IPS DF 19.7 (cell line): ENCODE data around the gene NCF4.

ENCODE experiments used
- DNase-seq: peaks from one replicate; pipeline ENCODE4 v3.0.0-alpha.2; 2013; ENCODE audit warnings: low read depth, low spot score

Gene NCF4

DNA sequence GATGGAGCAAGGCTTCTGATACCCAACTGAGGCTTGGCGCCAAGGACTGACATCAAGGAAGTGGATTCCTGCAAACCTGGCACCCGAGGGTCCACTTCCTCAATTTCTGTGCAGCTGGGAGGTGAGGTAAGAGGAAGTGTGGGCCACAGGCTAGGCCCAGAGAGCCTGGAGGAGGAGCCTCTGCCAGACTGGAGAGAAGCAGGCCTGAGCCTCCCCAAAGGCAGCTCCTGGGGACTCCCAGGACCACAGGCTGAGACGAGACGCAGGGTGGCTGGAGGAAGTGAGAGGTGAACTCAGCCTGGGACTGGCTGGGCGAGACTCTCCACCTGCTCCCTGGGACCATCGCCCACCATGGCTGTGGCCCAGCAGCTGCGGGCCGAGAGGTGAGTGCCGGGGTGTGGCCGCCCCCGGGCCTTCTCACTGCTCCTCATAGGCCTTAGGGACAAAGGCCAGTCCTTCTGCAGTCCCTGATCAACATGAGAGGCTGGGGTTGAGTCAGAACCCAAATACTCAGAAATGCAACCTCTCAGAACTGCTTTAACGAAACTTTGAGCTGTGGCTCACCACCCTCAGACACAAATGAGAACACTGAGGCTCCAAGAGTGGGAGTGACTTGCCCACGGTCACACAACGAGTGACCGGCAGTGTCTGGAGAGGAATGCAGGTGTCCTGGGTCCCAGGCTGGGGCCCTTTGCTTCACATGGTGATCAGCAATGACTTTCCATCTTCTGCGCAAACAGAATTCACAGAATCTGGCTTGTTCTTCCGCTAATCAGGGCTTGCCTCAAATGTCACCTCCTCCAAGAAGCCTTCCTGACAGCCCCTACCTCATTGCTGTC is at the start of gene NCF4:
TSS of gene NCF4 (plus strand) at position 186 of the 839 bp plus-strand sequence. CDS start at position 352, 166 bp downstream.
- no peak for DNase-seq

DNA sequence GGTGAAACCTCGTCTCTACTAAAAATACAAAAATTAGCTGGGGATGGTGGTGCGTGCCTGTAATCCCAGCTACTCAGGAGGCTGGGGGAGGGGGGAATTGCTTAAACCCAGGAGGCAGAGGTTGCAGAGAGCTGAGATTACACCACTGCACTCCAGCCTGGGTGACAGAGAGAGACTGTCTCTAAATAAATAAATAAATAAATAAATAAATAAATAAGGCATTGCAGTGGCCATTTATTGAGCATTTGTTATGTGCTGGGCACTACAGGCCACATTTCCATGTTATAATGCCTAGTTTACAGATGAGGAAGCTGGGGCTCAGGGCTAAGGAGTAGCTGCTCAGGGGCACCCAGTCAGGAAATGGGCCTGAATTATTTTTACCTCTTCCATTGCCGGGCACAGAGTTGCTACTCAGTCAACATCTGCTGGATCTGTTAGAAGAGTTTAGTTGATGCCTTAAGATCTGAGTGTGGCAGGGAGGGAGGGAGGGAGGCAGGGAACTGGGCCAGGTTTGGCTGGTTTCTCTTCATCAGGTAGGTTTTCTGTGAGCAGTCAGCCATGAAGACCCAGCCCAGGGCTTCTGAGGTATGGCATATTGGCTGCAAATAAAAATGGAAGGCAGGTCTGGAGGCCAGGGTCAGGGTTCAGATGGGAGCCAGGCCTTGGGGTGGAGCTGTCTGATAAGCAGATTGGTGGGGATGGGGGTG is 49.6 kb upstream of the NCF4 start:
- DNase-seq, result no peak

DNA sequence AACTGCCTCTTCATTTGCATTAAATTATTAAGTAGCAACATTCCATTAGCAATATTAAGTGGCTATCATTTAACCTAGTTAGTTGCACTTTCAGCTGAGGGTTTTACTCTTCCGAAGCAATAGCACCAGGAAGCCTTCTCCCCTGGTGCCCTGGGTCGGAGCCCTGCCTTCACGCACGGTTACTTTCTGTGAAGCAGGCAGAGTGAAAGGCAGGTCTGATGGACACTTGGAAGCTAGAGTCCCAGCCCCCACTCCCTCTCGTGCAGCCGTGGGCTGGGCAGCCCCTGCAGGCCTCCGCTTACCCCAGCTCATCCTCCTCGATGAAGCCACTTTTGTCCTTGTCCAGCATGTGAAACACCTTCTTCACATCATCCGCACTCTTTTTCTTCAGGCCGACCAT is 46.0 kb upstream of the NCF4 start:
- no peak for DNase-seq

DNA sequence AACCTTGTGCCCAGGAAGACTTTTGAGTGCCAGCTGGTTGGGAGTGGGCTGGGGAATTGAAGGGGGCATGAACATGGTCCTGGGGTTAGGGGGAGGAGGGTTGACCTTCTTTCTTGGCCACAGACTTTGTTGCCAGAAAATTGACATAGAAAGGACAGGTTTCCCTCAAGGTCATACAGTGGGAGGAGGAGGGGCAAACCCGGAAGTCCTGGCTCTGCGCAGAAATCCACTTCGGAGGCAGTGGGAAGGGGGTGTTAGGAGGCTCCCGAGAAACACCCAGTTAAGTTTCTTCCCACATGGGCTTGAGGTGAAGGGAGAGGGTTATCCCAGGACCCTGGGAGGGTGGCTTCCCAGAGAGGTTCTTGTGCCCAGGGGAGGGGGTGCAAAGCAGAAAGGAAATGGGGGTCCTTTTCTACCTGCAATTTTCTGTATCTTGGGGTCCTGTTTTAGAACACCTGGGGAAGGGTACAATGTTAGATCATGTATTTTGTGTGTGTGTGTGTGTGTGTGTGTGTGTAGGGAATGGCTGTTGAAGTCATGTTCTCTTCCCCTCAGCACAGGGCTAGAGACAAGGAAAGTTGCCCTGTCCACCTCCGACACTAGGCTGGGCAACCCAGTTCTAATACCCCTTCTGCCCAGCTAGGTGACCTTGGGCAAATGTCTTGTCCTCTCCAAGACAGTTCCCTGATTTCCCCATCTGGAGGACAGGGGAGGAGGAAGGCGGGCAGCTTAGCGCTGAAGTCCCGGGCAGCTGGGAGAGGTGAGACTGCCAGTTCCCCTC is 45.1 kb upstream of the NCF4 start:
- DNase-seq, result no peak

DNA sequence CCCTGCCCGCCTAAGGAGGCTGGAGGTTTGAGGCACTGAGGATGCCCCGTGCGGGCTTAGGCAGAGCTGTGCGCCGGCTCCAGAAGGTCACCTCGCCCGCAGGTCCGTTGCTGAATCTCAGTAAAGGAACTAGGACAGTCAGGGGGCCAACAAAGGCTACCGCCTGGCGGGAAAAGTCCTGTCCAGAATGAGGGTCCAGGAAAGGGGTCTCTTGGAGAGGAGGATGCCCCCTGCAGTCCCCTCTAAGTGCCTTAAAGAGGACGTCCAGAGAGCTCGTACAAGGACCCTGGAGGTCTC is 44.5 kb upstream of the NCF4 start:
- DNase-seq, result no peak

DNA sequence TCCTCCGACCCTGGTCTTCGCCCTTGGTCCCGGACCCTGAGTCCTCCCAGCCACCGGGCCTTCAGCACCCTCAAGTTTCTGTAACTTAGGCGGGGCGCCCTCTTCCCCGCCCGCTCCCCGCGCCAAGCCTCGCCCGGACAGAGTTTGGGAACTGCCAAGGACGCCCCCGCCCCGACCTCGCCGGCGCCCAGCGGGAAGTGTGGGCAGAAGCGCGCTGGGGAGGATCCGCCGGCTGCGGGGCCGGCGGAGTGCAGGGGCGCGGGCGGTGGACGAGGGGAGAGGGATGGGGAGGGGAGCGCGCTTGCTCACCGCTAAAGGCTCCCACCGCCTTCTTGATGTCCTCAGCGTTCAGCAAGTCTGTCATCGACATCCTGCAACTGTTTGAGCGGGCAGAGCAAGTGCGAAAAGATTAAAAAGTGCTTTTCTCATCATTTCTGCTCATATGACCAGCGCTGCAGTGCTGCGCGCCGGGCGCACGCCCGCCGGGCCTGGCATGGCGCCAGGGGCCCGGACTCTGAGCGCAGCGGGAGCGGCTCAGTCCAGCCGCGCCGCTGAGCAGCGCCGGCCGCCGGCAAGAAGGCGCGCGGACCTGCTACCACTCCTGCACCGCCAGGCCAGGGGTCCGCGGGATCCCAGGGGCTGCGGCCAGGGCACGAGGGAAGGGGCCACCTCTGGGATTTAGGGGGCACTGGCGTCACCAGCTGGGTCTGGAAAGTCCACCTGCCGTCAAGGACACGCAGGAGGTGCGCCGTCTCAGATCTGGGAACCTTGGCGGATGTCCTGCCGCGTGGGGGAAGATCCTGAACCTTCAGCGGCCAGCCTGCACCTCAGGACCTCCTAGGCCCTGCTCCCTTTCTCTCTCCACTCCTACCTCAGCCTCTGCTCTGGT is 43.9 kb upstream of the NCF4 start, which contains the start of gene PVALB:
TSS of gene PVALB (minus strand) at position 400 of the 889 bp plus-strand sequence. CDS start at position 370, 30 bp downstream.
- DNase-seq, result no peak

DNA sequence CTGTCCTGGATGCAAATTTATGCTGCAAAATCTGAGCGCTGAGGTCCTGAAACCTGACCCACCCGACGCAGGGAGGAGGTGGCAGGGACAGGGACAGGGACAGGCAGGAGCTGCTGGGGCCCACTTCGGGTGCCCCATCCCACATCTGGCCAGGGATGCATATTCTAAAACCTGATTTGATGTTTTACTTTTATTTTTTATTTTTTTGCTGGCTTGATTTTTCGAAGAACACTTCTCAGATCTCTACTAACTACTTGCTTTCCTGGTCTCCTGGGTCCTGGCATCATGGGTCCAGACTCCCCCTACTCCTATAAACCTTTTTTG is 43.3 kb upstream of the NCF4 start:
- no peak for DNase-seq

DNA sequence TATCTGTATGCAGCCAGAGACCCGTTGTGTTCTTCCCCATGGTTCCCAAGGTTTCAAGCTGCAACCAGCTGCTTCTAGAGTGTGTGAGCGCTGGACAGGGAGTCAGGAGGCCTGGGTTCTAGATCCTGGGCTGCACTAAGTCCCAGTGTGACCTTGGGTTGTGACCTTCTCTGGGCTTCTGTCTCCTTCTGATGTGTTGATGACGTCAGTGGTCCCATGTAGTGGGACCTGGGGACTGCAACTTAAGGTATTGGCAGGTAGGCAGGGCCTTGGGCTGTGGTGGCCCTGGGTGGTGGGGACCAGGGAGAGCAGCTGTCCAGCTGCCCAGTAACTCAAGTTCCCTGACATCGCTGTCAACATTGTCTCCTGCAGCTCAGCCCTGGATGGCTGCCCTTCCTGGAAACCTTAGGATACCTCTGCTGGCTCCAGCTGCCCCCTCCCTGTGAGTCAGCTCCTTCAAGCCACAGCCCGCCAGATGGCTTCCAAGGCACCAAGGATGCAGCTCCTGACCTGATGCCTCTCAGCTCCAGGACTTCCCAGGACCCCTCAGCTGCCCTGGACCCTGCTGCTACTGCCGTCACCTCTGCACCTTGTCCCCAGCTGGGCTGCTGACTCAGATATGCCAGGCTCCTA is 42.7 kb upstream of the NCF4 start:
- DNase-seq, result no peak

DNA sequence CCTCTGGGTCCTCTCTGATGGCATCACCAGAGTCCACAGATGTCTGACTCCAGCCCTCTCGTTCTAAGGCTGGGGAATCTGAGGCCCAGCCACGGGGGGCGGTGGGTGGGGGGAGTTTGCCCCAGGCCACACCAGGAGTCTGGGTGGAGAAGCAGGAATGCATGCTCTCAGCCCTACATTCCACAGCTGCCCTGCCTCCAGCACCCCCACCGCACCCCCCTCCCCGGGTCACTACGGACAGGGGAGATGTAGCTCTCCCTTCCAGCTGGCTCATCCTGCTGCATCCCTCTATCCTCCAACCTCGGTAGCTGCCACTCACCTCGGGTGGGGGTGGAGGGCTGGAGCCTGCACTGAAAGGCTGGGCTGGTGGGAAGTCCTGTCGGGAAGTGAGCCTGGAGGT is 41.7 kb upstream of the NCF4 start:
- no peak for DNase-seq

DNA sequence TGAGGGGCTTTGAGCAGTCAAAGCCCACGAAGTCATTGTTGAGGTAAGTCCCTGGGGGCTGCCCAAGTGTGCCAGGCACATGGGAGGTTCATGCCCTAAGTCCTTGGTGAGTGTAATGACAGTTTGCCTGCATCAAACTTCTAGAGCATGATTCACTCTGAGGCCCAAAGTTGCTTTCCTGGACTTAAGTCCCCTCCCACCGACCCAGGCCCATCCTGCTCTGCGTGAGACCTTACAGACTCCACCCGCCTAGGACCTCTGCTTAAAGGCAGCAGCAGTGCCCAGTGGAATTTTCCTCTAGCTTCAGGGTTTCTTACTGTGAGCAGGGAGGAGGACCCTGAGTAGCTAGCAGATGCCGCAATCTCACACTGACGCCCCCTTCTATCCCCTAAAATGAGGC is 38.2 kb upstream of the NCF4 start:
- DNase-seq, result no peak

DNA sequence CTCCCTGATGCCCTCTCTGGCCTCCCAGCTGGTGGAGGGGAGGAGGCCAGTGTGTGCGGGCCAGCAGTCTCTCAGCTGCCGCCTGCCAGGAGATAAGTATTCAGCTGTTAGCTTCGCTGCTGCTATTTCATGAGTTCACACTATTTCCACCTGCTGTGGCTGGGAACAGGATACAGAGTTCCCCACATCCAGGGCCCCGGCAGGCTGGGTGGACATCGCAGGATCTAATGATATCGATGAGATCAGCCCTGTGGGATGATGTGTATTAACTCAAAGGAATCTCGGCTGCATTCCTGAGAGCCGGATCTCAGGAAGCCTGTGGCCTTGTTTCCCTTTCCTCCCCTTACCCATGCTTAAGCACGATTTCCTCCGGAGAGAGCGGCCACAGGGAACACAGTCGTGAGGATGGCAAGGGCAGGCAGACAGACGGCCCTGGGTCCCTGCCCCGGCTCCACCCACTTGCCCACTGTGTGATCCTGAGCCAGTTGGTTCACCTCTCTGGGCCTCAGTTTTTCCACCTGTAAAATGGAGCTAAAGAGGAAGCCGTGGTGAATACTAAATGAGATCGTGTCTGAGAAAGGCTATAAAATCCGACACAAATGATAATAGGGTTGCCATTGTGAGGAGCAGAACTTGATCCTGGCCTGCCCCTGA is 37.5 kb upstream of the NCF4 start:
- DNase-seq, result no peak

DNA sequence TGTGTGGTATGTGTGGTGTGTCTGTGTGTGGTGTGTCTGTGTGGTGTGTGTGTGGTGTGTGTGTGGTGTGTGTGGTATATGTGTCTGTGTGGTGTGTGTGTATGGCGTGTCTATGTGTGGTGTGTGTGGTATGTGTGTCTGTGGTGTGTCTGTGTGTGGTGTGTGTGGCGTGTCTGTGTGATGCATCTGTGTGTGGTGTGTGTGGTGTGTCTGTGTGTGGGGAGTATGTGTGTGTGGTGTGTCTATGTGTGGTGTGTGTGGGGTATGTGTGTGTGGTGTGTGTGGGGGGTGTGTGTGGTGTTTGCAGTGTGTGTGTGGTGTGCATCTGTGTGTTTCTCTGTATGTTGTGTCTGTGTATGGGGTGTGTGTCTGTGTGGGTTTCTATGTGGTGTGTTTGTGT is 36.2 kb upstream of the NCF4 start:
- no peak for DNase-seq

DNA sequence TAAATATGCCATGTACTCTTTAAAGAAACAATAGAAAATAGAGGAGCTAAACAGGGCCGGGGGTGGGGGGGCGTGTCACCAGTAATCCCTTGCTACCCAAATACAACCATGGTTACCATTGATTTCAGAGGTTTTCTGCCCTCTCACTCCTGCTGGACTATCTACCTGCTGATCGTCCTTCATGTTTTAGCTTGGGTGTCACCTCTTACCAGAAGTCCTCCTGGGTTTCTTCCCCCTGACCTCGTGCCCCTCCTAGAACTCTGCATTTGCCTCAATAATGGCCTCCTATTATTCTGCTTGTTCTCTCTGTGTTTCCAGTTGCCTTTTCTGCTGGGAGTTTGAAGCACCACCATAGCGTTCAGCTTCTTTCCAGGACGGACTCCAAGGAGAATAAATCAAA is 34.5 kb upstream of the NCF4 start:
- no peak for DNase-seq

DNA sequence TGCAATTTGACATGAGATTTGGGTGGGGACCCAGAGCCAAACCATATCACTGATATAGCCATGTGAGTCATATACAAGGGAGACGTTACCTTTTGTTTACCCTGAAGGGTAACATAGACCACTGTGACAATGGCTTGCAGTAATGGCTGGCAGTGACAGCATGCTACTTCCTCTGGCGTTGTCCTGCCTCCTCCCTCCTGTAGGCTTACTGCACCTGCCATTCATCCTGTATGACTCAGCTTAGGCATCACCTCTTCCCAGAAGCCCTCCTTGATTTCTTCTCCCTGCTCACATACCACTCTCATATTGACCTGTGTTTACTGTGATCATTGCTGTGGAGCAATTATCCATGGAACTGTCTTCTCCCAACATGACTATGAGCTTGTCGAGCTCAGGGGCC is 32.0 kb upstream of the NCF4 start:
- DNase-seq, result no peak

DNA sequence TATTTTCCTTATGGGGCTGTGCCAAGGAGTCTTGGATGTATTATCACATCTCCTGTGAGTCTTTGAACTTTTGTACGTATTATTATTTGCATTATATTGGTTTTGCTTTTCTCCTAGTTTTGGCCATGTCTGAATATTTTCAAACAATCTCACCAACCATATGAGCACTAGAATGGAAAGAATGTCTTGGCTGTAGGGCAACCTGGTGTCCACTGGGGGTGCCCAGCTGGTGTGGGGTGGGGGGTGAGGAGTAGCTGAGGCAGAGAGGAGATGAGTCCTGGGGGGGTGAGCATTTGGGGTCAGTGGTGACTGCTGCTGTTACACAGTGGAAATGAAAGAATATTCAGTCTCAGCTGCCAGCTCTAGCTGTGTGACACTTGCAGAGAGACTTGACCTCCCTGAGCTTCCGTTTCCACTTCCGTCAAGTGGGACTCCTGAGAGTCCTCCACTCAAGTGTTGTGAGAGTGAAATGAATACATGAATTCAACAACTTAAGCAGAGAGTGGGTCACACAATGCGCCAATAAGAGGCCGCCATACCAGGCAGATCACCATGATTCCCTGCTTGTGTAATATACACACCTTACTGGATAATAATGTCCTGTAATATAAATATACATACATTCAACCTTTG is 31.3 kb upstream of the NCF4 start:
- DNase-seq, result no peak

DNA sequence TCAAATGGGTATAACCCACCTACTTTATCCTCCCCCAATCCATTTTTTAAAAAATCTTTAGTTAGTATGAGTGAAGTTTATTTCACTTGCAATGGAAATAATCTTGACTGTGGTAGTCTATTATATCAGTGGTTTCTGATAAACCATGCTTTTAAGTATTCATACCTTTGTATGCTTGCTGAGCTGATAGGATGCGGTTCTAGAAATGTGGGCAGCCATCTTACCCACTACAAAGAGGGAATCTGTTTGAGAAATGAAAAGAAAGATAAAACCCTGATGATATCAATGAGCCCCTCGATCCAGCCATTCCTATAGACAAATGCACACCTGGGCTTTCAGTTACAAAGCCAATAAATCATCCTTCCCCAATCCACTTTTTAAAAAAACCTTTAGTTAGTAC is 30.2 kb upstream of the NCF4 start:
- no peak for DNase-seq

DNA sequence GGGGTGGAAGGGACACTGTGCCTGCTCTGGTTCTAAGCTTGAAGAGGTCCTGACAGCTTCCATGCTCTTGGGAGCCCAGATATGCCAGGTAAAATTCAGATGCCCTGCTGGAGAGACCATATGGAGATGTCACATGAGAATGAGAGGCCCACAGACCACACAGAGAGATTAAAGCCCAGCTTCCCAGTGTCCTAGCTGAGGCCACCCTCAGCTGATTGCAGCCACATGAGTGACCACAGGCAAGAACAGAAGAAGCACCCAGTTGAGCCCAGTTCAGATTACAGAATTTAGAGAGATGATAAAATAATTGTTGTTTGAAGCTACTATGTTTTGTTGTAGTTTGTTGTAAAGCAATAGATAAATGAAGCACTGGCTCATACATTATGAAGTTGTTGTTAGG is 29.6 kb upstream of the NCF4 start:
- DNase-seq, result no peak

DNA sequence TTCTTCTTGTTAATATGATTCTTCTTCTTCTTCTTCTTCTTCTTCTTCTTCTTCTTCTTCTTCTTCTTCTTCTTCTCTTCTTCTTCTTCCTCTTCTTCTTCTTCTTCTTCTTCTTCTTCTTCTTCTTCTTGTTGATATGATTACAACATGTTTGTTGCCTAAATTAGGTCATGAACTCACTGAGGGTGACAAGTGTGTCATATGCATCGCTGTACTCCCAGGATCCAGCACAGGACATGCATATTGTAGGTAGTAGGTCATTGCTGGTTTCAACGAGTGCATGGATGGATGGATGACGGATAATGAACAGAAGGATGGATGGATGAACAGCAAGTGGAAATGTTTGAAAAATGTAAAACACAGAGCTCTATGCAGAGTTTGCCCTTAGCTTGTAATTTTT is 29.1 kb upstream of the NCF4 start:
- DNase-seq, result no peak

DNA sequence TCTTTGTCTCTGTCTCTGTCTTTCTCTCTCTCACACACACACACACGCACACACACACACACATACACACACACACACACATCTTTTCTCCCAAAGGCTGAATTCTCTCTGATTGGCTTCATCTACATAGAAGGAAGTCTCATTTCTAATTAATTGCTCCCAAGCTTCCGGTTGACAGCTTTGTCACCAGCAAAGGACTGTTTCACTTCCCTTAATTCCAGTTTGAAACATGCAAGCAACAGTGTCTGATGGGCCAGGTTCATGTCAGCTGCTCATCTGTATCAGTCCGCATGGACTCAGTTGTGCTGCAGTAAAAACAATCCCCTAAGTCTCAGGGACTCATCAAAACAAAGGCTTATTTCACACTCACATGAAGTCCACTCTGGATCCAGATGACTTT is 27.7 kb upstream of the NCF4 start:
- no peak for DNase-seq

DNA sequence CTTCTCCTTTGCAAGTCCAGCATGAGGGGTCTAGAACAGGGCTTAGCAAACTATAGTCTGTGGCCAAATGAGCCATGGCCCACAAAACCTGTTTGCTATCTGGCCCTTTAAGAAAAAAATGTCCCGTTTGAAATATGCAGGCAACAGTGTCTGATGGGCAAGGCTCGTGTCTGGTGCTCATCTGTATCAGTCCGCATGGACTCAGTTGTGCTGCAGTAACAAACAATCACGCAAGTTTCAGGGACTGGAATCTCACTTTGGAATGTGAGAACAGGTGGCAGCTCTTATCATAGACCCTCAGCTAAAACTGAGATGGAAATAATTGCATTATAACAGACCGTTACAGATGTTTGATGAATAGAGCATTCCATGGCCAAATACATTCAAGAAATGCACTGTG is 24.9 kb upstream of the NCF4 start:
- no peak for DNase-seq
